HepG2 (cell line): ENCODE data around the gene DFFA. TPM values are rescaled to one million over a fixed set of nuclear protein-coding genes. Genes with fewer than 3 reads are reported as not detected.

Experiments
- DDIT3 ChIP-seq: sonication (generic); formaldehyde crosslinking; IDR thresholded peaks from 2 replicates; pipeline ENCODE4 v1.4.0; 2020; ENCODE audit warnings: mild to moderate bottlenecking, missing genetic modification reagents
- GPBP1L1 ChIP-seq: sonication (generic); formaldehyde crosslinking; IDR thresholded peaks from 2 replicates; pipeline ENCODE4 v1.5.0; 2020; ENCODE audit warnings: mild to moderate bottlenecking, missing genetic modification reagents
- KAT2B ChIP-seq: fragments of 150-350 bp; IDR thresholded peaks from 2 replicates; pipeline ENCODE4 v1.6.1; 2014; ENCODE audit warnings: low read depth, low read length, borderline replicate concordance
- KAT8 ChIP-seq: IDR thresholded peaks from 2 replicates; pipeline ENCODE4 v1.6.1; 2016; ENCODE audit warnings: missing genetic modification reagents, missing compliant biosample characterization
- KDM5B ChIP-seq: sonication (generic); formaldehyde crosslinking; IDR thresholded peaks from 2 replicates; pipeline ENCODE4 v1.4.0; 2020; ENCODE audit warnings: missing genetic modification reagents, mild to moderate bottlenecking, borderline replicate concordance
- KMT2B ChIP-seq: IDR thresholded peaks from 2 replicates; pipeline ENCODE4 v1.6.1; 2016; ENCODE audit warnings: missing genetic modification reagents, missing compliant biosample characterization
- MIER2 ChIP-seq: IDR thresholded peaks from 2 replicates; pipeline ENCODE4 v1.6.1; 2016; ENCODE audit warnings: missing biosample characterization, missing genetic modification reagents
- NFAT5 ChIP-seq: sonication (generic); formaldehyde crosslinking; IDR thresholded peaks from 2 replicates; pipeline ENCODE4 v1.4.0; 2020; ENCODE audit warnings: missing genetic modification reagents
- NFATC3 ChIP-seq: sonication (generic); formaldehyde crosslinking; IDR thresholded peaks from 2 replicates; pipeline ENCODE4 v1.5.1; 2020; ENCODE audit warnings: mild to moderate bottlenecking, missing genetic modification reagents
- NFE2L1 ChIP-seq: sonication (generic); formaldehyde crosslinking; IDR thresholded peaks from 2 replicates; pipeline ENCODE4 v1.4.0; 2020; ENCODE audit warnings: missing genetic modification reagents, mild to moderate bottlenecking, borderline replicate concordance
- RFX1 ChIP-seq: fragments of 450-650 bp; IDR thresholded peaks from 2 replicates; pipeline ENCODE4 v1.6.1; 2017
- WIZ ChIP-seq: sonication (generic); formaldehyde crosslinking; IDR thresholded peaks from 2 replicates; pipeline ENCODE4 v1.5.1; 2020; ENCODE audit warnings: mild to moderate bottlenecking, missing genetic modification reagents
- YEATS2 ChIP-seq: sonication (generic); formaldehyde crosslinking; IDR thresholded peaks from 2 replicates; pipeline ENCODE4 v1.4.0; 2020; ENCODE audit warnings: missing genetic modification reagents, borderline replicate concordance
- ZFYVE20 ChIP-seq: sonication (generic); formaldehyde crosslinking; IDR thresholded peaks from 2 replicates; pipeline ENCODE4 v1.8.0; 2023; ENCODE audit warnings: low read depth, mild to moderate bottlenecking, moderate library complexity, missing genetic modification reagents, borderline replicate concordance
- ZNF124 ChIP-seq: sonication (generic); formaldehyde crosslinking; IDR thresholded peaks from 2 replicates; pipeline ENCODE4 v1.4.0; 2020; ENCODE audit warnings: missing genetic modification reagents
- ZNF496 ChIP-seq: sonication (generic); formaldehyde crosslinking; IDR thresholded peaks from 2 replicates; pipeline ENCODE4 v1.8.1; 2023; ENCODE audit warnings: mild to moderate bottlenecking, moderate library complexity, missing genetic modification reagents; ENCODE audit not compliant: insufficient replicate concordance
- ZNF564 ChIP-seq: sonication (generic); formaldehyde crosslinking; IDR thresholded peaks from 2 replicates; pipeline ENCODE4 v1.8.1; 2023; ENCODE audit warnings: mild to moderate bottlenecking, missing genetic modification reagents
- ZNF737 ChIP-seq: sonication (generic); formaldehyde crosslinking; IDR thresholded peaks from 2 replicates; pipeline ENCODE4 v1.5.0; 2020; ENCODE audit warnings: missing genetic modification reagents, mild to moderate bottlenecking, borderline replicate concordance
- ZNF773 ChIP-seq: sonication (generic); formaldehyde crosslinking; IDR thresholded peaks from 2 replicates; pipeline ENCODE4 v1.4.0; 2020; ENCODE audit warnings: missing genetic modification reagents, borderline replicate concordance
- ZNF792 ChIP-seq: IDR thresholded peaks from 2 replicates; pipeline ENCODE4 v1.6.1; 2016
- ZNF883 ChIP-seq: sonication (generic); formaldehyde crosslinking; IDR thresholded peaks from 2 replicates; pipeline ENCODE4 v1.5.1; 2020; ENCODE audit warnings: mild to moderate bottlenecking, missing genetic modification reagents; ENCODE audit errors: not compliant biosample characterization
- ZSCAN12 ChIP-seq: sonication (generic); formaldehyde crosslinking; IDR thresholded peaks from 2 replicates; pipeline ENCODE4 v1.9.0; 2021; ENCODE audit warnings: mild to moderate bottlenecking, missing genetic modification reagents
- polyA plus RNA-seq, 8 experiments: library from polyadenylated mRNA; depleted of rRNA in 3 of 8; stranded (reverse) in 7 of 8; unstranded in 1 of 8; fragments of >200 nt; fragmentation: Illumina TruSeq in 4 of 8; extraction: Trizol in 4 of 8; gene quantifications; 2 replicates each; pipeline versions ENCODE4 v1.2.1 to v1.2.3, GENCODE V29; 2011 to 2016; ENCODE audit warnings: low read depth in 4 of 8, missing spikeins in 1 of 8, mixed read lengths in 1 of 8; ENCODE audit not compliant: insufficient read depth in 1 of 8
- total RNA-seq, 5 experiments: library from RNA; depleted of rRNA; stranded (reverse); fragments of >200 nt; fragmentation: Illumina TruSeq; extraction: Trizol; gene quantifications; 2 replicates each; pipeline ENCODE4 v1.2.3, GENCODE V29; 2016; ENCODE audit warnings: low read depth in 1 of 5
- TF ChIP-seq, protein P1 (sequence below): sonication (generic); formaldehyde crosslinking; IDR thresholded peaks from 2 replicates; pipeline ENCODE4 v1.8.1; 2023; ENCODE audit warnings: mild to moderate bottlenecking, missing genetic modification reagents

DFFA gene
- total and polyA plus RNA-seq, 2 of the 13 experiments (the other 11 are each of a cell fraction or from before 2014, with no cell fraction given): 16.5 to 33.9 TPM

DNA sequence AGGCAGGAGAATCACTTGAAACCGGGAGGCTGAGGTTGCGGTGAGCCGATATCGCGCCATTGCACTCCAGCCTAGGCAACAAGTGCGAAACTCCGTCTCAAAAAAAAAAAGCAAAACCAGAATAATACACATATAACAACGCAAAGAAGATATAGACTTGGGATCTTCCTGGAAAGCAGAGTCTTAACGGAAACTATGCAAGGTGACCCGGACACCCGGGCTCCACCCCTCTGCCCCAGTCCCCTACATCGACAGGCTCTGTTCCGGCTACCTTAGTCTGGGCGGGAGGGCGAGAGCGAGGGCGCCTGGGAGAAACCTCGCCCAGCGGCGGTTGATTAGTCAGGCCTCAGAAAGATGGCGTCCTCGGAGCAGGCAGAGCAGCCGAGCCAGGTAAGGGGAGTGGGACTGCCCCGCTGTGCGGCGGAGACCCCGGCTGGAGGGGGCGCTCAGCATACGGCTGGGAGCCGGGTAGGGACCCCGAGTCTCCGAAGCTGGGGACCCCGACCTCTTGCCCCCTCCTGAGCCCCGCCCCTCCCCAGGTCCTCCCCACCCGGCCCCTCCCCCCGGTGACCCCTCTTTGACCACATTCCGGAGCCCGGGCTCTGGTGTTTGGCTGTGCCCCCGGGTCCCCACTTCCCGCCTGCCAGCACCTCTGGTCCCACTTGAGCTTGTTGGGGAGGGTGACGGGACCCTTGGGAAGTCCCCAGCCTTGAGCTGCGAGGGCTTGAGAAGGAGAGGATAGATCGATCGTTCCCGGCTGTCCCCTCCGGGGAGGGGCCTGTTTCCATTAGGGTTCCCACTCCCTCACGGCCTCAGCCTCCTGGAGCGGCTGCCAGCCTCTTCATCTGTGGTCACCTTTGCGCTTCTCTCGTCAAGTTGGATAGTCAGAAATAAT is 2.5 kb upstream of the DFFA start, which contains the start of gene PEX14 (continued):
- peak; percentile 61; the same call in 1 of the 2 replicates for TF ChIP-seq NFAT5
- no peak for TF ChIP-seq ZNF564 (CRISPR knock-in tag)
- no peak for TF ChIP-seq WIZ (CRISPR knock-in tag)
- no peak for TF ChIP-seq RFX1
- TF ChIP-seq ZFYVE20 (CRISPR knock-in tag): no peak
- TF ChIP-seq ZNF496 (CRISPR knock-in tag): no peak
- peak; percentile 95 for TF ChIP-seq KMT2B
- no peak for TF ChIP-seq MIER2
- 0 out of 2 replicates have a peak, but pooled peaks have one; percentile 43 for TF ChIP-seq NFATC3
- TF ChIP-seq, protein P1, sequence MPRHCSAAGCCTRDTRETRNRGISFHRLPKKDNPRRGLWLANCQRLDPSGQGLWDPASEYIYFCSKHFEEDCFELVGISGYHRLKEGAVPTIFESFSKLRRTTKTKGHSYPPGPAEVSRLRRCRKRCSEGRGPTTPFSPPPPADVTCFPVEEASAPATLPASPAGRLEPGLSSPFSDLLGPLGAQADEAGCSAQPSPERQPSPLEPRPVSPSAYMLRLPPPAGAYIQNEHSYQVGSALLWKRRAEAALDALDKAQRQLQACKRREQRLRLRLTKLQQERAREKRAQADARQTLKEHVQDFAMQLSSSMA (CRISPR knock-in tag): no peak
- no peak for TF ChIP-seq KAT2B
- TF ChIP-seq DDIT3 (CRISPR knock-in tag): no peak
- TF ChIP-seq ZNF792 (CRISPR knock-in tag): peak; percentile 66
- no peak for TF ChIP-seq NFE2L1 (CRISPR knock-in tag)
- 0 out of 2 replicates have a peak, but pooled peaks have one; percentile 47 for TF ChIP-seq KDM5B (CRISPR knock-in tag)
- peak; percentile 45; the same call in 1 of the 2 replicates for TF ChIP-seq ZNF124 (CRISPR knock-in tag)
- TF ChIP-seq YEATS2 (CRISPR knock-in tag): peak; percentile 82; the same call in 1 of the 2 replicates
- TF ChIP-seq ZNF773 (CRISPR knock-in tag): no peak
- no peak for TF ChIP-seq GPBP1L1 (CRISPR knock-in tag)
- peak; percentile 92 for TF ChIP-seq KAT8 (CRISPR knock-in tag)
- TF ChIP-seq ZNF737: 0 out of 2 replicates have a peak, but pooled peaks have one; percentile 3
- TF ChIP-seq ZSCAN12 (CRISPR knock-in tag): 0 out of 2 replicates have a peak, but pooled peaks have one; percentile 38
- TF ChIP-seq ZNF883 (CRISPR knock-in tag): peak; percentile 86
